Epithelial cell of proximal tubule (primary cell): ENCODE results near the gene TNIK. TPM values are rescaled to one million over a fixed set of nuclear protein-coding genes. Genes with fewer than 3 reads are reported as not detected.
A peak's percentile ranks its signal among the peaks of the same experiment; 100 is the strongest.

Experiments
- DNase-seq: peaks from one replicate; pipeline ENCODE4 v3.0.0-alpha.2; 2011; ENCODE audit warnings: low read depth
- H3K4me3 ChIP-seq: 2 replicates; pipeline ENCODE4 v1.5.1; 2011; ENCODE audit warnings: low read depth, mild to moderate bottlenecking, low read length
- total RNA-seq: library from RNA; depleted of rRNA; stranded (reverse); fragments of >200 nt; gene quantifications from 2 replicates; pipeline ENCODE4 v1.2.3, GENCODE V29; 2015
- TF ChIP-seq, protein P1 (sequence below): conservative IDR thresholded peaks from 2 replicates; pipeline ENCODE4 v1.5.1; 2012; ENCODE audit warnings: low read depth, mild to moderate bottlenecking, low read length

The TNIK gene
- total RNA-seq, 1 donor from 2014 or later = 11.8 TPM

DNA sequence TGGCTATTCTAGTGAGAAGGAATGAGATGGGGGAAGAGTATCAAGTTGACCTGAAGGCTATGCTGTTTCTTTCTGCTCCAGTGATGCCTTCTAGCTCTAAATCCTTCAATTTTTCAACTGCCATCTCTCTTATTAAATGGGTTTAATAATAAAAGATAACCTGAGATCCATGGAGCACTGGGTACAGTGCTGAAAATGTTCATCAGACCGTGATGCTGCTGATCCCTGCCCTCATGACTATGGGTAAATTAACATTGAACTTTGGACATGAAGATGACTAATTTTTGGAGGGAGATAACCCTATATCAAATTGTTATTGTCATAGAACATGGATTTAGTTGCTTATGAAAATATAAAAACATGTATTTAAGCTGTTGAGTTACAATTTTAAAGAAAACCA is 406.0 kb downstream of the TNIK start:
- TF ChIP-seq, protein P1, sequence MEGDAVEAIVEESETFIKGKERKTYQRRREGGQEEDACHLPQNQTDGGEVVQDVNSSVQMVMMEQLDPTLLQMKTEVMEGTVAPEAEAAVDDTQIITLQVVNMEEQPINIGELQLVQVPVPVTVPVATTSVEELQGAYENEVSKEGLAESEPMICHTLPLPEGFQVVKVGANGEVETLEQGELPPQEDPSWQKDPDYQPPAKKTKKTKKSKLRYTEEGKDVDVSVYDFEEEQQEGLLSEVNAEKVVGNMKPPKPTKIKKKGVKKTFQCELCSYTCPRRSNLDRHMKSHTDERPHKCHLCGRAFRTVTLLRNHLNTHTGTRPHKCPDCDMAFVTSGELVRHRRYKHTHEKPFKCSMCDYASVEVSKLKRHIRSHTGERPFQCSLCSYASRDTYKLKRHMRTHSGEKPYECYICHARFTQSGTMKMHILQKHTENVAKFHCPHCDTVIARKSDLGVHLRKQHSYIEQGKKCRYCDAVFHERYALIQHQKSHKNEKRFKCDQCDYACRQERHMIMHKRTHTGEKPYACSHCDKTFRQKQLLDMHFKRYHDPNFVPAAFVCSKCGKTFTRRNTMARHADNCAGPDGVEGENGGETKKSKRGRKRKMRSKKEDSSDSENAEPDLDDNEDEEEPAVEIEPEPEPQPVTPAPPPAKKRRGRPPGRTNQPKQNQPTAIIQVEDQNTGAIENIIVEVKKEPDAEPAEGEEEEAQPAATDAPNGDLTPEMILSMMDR = no peak
- DNase-seq = no peak
- H3K4me3 ChIP-seq = no peak overlapping the region

DNA sequence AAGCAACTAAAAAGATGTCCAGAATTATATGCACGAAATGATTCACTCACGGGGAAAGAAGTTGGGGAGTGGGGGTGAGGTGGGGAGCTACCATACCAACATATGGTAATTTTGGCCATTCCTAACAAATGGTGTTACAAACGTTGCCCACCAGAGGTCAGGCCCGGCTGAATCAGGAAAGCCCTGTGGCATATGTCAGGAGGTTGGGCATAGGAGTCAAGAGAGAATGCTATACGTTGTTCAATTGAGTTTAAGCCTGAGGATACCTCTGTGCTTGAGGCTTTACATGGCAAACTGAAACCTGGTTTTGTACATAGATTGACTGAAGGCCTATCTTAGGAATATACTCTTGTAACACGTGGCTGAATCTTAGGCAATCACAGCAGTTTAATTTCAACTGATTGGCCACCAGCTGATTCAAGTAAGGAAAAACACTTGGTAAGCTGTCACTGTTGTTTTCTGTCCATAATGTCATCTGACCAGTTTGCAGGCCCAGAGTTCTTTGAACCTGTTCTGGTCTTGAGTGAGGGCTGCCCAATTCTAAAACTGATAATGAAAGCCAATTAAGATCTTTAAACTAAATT is 410.3 kb downstream of the TNIK start:
- TF ChIP-seq, protein P1 = peak; percentile 77
- no peak overlapping the region for H3K4me3 ChIP-seq
- DNase-seq = no peak

DNA sequence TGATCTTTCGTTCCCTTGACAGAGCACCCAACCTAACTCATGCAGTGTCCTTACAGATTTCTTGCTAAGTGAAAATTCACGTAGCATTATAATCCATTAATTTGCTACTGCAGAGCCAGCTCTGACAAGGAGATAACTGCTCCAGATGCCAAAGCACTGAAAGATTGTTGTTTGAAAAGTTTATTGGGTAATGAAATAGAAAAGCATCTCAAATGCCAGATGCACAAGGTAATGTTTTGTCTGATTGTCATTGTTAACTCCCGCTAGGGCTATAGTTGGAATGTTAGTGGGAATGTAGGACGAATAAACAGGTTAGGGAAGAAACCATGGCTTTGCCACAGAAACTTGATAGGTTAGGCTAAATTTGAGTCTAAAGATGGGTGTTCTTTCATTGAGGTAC is 413.4 kb downstream of the TNIK start:
- DNase-seq = no peak
- no peak overlapping the region for H3K4me3 ChIP-seq
- TF ChIP-seq, protein P1 = no peak

DNA sequence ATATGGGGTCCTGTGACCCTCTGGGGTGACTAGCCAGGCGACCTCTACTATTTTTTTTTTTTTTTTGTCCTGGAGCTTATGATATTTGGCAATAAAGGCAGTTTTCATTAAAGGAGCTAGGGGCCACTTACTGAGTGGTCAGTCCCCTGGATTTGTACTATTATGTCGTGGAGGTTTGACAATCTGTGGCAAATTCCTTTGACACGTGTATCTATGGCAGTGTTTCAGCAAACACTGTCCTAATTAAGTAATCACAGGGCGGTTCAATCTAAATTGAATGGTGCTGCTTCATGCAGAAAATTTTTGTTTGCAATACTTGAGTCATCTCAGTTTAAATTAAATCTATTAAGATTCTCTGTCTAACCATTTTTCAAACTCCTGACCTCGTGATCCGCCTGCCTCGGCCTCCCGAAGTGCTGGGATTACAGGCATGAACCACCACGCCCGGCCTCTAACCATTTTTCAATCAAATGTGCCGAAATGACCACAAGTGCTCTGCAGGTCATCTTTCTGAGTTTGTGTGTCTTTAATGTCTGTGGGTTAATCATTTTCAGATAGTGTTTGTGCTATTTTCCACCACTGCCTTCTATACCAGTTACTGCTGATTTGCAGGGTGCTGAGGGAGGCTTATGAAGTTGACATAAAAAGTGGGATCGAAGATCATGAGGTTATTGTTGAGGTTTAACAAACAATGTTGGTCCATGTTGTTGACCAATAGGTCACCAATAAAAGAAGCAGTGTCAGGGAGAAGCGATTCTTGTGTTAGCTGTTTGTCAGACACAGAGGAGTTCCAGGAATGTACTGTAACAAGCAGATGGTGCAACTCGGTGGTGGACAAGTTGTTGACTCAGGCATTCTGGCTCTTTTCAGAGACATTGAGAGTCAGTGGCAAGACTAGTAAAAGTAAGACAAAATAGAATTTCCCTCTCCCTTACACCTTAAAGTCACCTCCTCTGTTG is 415.1 kb downstream of the TNIK start:
- H3K4me3 ChIP-seq = peak overlapping the region; percentile 6
- TF ChIP-seq, protein P1 = no peak
- DNase-seq = peak; percentile 98

DNA sequence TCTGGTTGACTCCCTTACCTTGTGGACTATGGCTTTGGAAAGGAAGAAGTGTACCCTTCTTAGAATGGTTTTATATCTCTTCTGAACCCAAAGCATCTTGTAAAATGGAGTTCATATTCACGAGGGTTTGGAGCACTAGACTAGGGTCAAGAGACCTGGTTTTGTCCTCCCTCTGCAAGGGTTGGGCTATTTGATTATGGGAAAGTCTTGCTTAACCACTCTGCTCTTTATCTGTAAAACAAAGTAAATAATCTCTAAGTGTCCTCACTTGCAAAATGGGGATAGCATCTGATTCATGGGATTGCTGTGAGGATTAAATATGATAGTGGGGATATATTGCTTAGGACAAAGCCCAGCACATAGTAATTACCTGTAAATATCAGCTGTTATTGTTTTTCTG is 415.8 kb downstream of the TNIK start:
- DNase-seq = no peak
- TF ChIP-seq, protein P1 = no peak
- H3K4me3 ChIP-seq = no peak overlapping the region

DNA sequence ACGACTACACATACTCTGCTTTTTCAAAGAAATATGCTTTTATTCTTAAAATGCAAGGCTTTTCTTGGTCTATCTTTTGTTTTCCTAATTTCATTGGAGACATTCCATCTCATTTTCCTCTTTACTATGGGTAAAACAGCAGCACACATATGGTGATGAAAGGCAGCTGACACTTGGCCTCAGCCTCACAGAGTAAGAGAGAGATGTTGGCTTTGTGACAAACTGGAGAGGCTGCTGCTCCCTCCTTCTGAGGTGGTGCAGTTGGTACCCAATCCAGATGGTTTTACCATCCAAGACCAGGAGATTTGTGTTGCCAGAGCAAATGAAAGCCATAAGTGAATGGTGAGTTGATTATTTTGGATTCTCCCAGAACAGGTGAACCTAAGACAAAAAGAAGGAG is 420.5 kb downstream of the TNIK start:
- TF ChIP-seq, protein P1 = no peak
- no peak overlapping the region for H3K4me3 ChIP-seq
- DNase-seq = no peak
